GM10248 (cell line): ENCODE measurements around the gene BAZ1B.
"Not testable (repeated sequence)": the region's sequence is repeated elsewhere in the genome, so short reads cannot be mapped to it uniquely, and the experiment has no call there.

ENCODE experiments used
- CTCF ChIA-PET: fragments of 300-600 bp; sonication (Branson Sonifier 250); formaldehyde crosslinking; extraction: SDS; loops from one replicate; lab custom pipeline; 2021; ENCODE audit warnings: antibody characterized with exemption; lab: Yijun Ruan, JAX
- POLR2A ChIA-PET: fragments of 350-650 bp; sonication (Branson Sonifier 250); formaldehyde crosslinking; extraction: SDS; loops from one replicate; lab custom pipeline; 2020; ENCODE audit warnings: antibody characterized with exemption; lab: Yijun Ruan, JAX
- DNase-seq: peaks from one replicate; pipeline ENCODE4 v3.0.0; 2012; ENCODE audit errors: extremely low spot score
- CTCF ChIP-seq: IDR thresholded peaks from 2 replicates; pipeline ENCODE4 v1.5.1; 2012; ENCODE audit warnings: mild to moderate bottlenecking, low read depth; ENCODE audit errors: extremely low read depth, missing control alignments, control extremely low read depth

Gene BAZ1B

GRCh38 chr7:73526896-73527821, 5.1 kb upstream of the BAZ1B start:
- DNase-seq, result no peak
- TF ChIP-seq CTCF, result no peak
- POLR2A ChIA-PET, result interaction anchor here (0.6 kb wide), 3 partner anchors 11 to 47 kb away, joined by 3 to 9 read pairs (median 6); no protein-coding TSS in a partner anchor
- CTCF ChIA-PET, result interaction anchor here (1.0 to 1.4 kb wide), 2 partner anchors 11 to 40 kb away, joined by 3 read pairs; no protein-coding TSS in a partner anchor

GRCh38 chr7:73526158-73526494, 4.0 kb upstream of the BAZ1B start:
- not testable (repeated sequence) for DNase-seq
- POLR2A ChIA-PET, result interaction anchor here (0.6 kb wide), 1 partner anchor 29 kb away, joined by 5 read pairs; no protein-coding TSS in a partner anchor
- CTCF ChIA-PET, result interaction anchor here (1.4 kb wide), 1 partner anchor 73 kb away, joined by 4 read pairs; no protein-coding TSS in a partner anchor

GRCh38 chr7:73521636-73522104, 423 bp downstream of the BAZ1B start:
- POLR2A ChIA-PET, result interaction anchor here (0.6 to 1.3 kb wide), 2 partner anchors 24 to 40 kb away, joined by 3 read pairs; no protein-coding TSS in a partner anchor
- CTCF ChIA-PET, result interaction anchor here (0.7 to 3.9 kb wide), 6 partner anchors 9 to 70 kb away, joined by 3 to 15 read pairs (median 4); no protein-coding TSS in a partner anchor
- peak; percentile 78 for DNase-seq
- TF ChIP-seq CTCF, result no peak

- POLR2A ChIA-PET, result no interaction called here
- CTCF ChIA-PET, result interaction anchor here (1.3 to 3.9 kb wide), 4 partner anchors 12 to 196 kb away, joined by 3 to 15 read pairs (median 3); no protein-coding TSS in a partner anchor
- no peak for TF ChIP-seq CTCF
- no peak for DNase-seq
Observed at GRCh38 chr7:73520673-73521635, 1.1 kb downstream of the BAZ1B start.

- ChIA-PET CTCF (interaction anchor here (1.3 to 3.9 kb wide), 4 partner anchors 10 to 195 kb away, joined by 3 to 15 read pairs (median 4); no protein-coding TSS in a partner anchor), POLR2A (interaction anchor here (0.7 kb wide), 1 partner anchor 81 kb away, joined by 5 read pairs; no protein-coding TSS in a partner anchor)
- no peak for TF ChIP-seq CTCF
- DNase-seq, result no peak
Observed at GRCh38 chr7:73519867-73520672, 2.0 kb downstream of the BAZ1B start.

GRCh38 chr7:73518470-73518869, 3.6 kb downstream of the BAZ1B start:
- ChIA-PET POLR2A (no interaction called here), CTCF (interaction anchor here (0.7 to 3.9 kb wide), 5 partner anchors 13 to 66 kb away, joined by 3 to 15 read pairs (median 3); no protein-coding TSS in a partner anchor)
- TF ChIP-seq CTCF, result no peak

More at GRCh38 chr7:73518470-73518869, 3.6 kb downstream of the BAZ1B start:
- DNase-seq, result no peak
